K562 (cell line): ENCODE measurements around the gene TXNDC8. TPM values are rescaled to one million over a fixed set of nuclear protein-coding genes. Genes with fewer than 3 reads are reported as not detected.

Experiments used
- BCLAF1 ChIP-seq, 2 experiments: fragments of 450-650 bp in 1 of 2; IDR thresholded peaks; 2 replicates each; pipeline ENCODE4 v1.6.1; 2011 to 2017; ENCODE audit warnings: low read depth in 2 of 2, antibody characterized with exemption in 1 of 2, borderline replicate concordance in 1 of 2, low read length in 1 of 2, mild to moderate bottlenecking in 1 of 2, mixed read lengths in 1 of 2; ENCODE audit not compliant: control insufficient read depth in 1 of 2
- CREB3L1 ChIP-seq: fragments of 450-650 bp; IDR thresholded peaks from 2 replicates; pipeline ENCODE4 v1.6.1; 2014; ENCODE audit warnings: low read depth, mild to moderate bottlenecking, moderate library complexity, borderline replicate concordance
- FOXK1 ChIP-seq: sonication (generic); formaldehyde crosslinking; IDR thresholded peaks from 2 replicates; pipeline ENCODE4 v1.8.0; 2022; ENCODE audit warnings: missing genetic modification reagents, mild to moderate bottlenecking, borderline replicate concordance
- FOXM1 ChIP-seq, 2 experiments: fragments of 450-650 bp in 1 of 2; sonication (generic) in 1 of 2; formaldehyde crosslinking in 1 of 2; IDR thresholded peaks; 2 replicates each; pipeline versions ENCODE4 v1.6.1 to v1.9.0; 2017 to 2022; ENCODE audit warnings: low read depth in 2 of 2, mild to moderate bottlenecking in 2 of 2, missing genetic modification reagents in 1 of 2, moderate library complexity in 1 of 2
- FOXP1 ChIP-seq: sonication (generic); formaldehyde crosslinking; IDR thresholded peaks from 2 replicates; pipeline ENCODE4 v1.8.0; 2022; ENCODE audit warnings: mild to moderate bottlenecking, missing genetic modification reagents
- MEF2A ChIP-seq: IDR thresholded peaks from 2 replicates; pipeline ENCODE4 v1.6.1; 2011; ENCODE audit warnings: low read depth, mild to moderate bottlenecking, low read length, moderate library complexity; ENCODE audit not compliant: control insufficient read depth
- NFE2L1 ChIP-seq: fragments of 450-650 bp; IDR thresholded peaks from 2 replicates; pipeline ENCODE4 v1.6.1; 2016; ENCODE audit warnings: missing genetic modification characterization, low read depth, mild to moderate bottlenecking, missing compliant biosample characterization, moderate library complexity, borderline replicate concordance
- NFIX ChIP-seq: fragments of 250-450 bp; sonication (Bioruptor Pico); IDR thresholded peaks from 2 replicates; pipeline ENCODE4 v1.4.0; 2020; ENCODE audit warnings: low read depth, mild to moderate bottlenecking, moderate library complexity
- PHF21A ChIP-seq: fragments of 450-650 bp; IDR thresholded peaks from 2 replicates; pipeline ENCODE4 v1.6.1; 2017; ENCODE audit warnings: low read depth, borderline replicate concordance
- PKNOX1 ChIP-seq: fragments of 450-650 bp; IDR thresholded peaks from 2 replicates; pipeline ENCODE4 v1.6.1; 2016
- SFPQ ChIP-seq: fragments of 200-400 bp; formaldehyde crosslinking; IDR thresholded peaks from 2 replicates; pipeline ENCODE4 v1.6.1; 2017; ENCODE audit warnings: mild to moderate bottlenecking, low read depth, low read length, moderate library complexity
- SIX5 ChIP-seq, 2 experiments: IDR thresholded peaks; 2 replicates each; pipeline ENCODE4 v1.6.1; 2011; ENCODE audit warnings: low read length in 2 of 2, borderline replicate concordance in 1 of 2, low read depth in 1 of 2, mild to moderate bottlenecking in 1 of 2, moderate library complexity in 1 of 2; ENCODE audit not compliant: insufficient read depth in 1 of 2
- TCF3 ChIP-seq: sonication (generic); formaldehyde crosslinking; IDR thresholded peaks from 2 replicates; pipeline ENCODE4 v1.4.0; 2020; ENCODE audit warnings: mild to moderate bottlenecking, missing genetic modification reagents
- TCF7L2 ChIP-seq: fragments of 150-350 bp; IDR thresholded peaks from 2 replicates; pipeline ENCODE4 v1.6.1; 2016; ENCODE audit warnings: low read depth, mild to moderate bottlenecking, low read length, moderate library complexity
- THRB ChIP-seq: fragments of 450-650 bp; formaldehyde crosslinking; conservative IDR thresholded peaks from 2 replicates; pipeline ENCODE4 v1.4.0; 2022; ENCODE audit warnings: mild to moderate bottlenecking, missing genetic modification characterization
- ZEB2 ChIP-seq: fragments of 450-650 bp; IDR thresholded peaks from 2 replicates; pipeline ENCODE4 v1.6.1; 2016
- ZNF431 ChIP-seq: sonication (generic); formaldehyde crosslinking; IDR thresholded peaks from 2 replicates; pipeline ENCODE4 v1.8.0; 2022; ENCODE audit warnings: mild to moderate bottlenecking, missing genetic modification reagents
- ZNF583 ChIP-seq: fragments of 250-450 bp; sonication (Bioruptor Pico); IDR thresholded peaks from 2 replicates; pipeline ENCODE4 v1.4.0; 2020
- ZNF766 ChIP-seq: fragments of 200-800 bp; sonication (Bioruptor generic); conservative IDR thresholded peaks from 2 replicates; pipeline ENCODE4 v1.6.1; 2016; ENCODE audit warnings: missing genetic modification characterization, missing compliant biosample characterization
- polyA plus RNA-seq, 8 experiments: library from polyadenylated mRNA; depleted of rRNA in 4 of 8; stranded (reverse) in 5 of 8; unstranded in 3 of 8; fragments of >200 nt; fragmentation: Nextera tagmentation in 2 of 8; fragmentation: Illumina TruSeq in 1 of 8; extraction: Ambion mirVana in 2 of 8; extraction: Trizol in 1 of 8; gene quantifications; 2 replicates each; pipeline versions ENCODE4 v1.2.1 to v1.2.3, GENCODE V29; 2011 to 2014; ENCODE audit warnings: inconsistent platforms in 1 of 8, missing spikeins in 1 of 8
- total RNA-seq, 7 experiments: library from RNA; depleted of rRNA in 6 of 7; stranded (reverse); fragments of >200 nt in 6 of 7; fragmentation: Illumina TruSeq in 2 of 7; extraction: Trizol in 2 of 7; gene quantifications; 2 replicates each; pipeline versions ENCODE4 v1.2.1 to v1.2.3, GENCODE V29; 2011 to 2021; ENCODE audit warnings: low replicate concordance in 1 of 7

TXNDC8 gene
- total and polyA plus RNA-seq, 9 of the 15 experiments (the other 6 are each of a cell fraction or from before 2014, with no cell fraction given), result not detected

- no peak for TF ChIP-seq NFE2L1
- TF ChIP-seq ZNF766, result no peak
- no peak for TF ChIP-seq PHF21A
- TF ChIP-seq ZNF583 (CRISPR knock-in tag), result no peak
- no peak for TF ChIP-seq ZNF431 (CRISPR knock-in tag)
- TF ChIP-seq BCLAF1 (IDR thresholded peaks at IDR 0.05; ENCODE audit: borderline replicate concordance in 1 of 2, control insufficient read depth in 1 of 2, low read depth in 2 of 2, low read length in 1 of 2), result no peak
- TF ChIP-seq FOXM1 (IDR thresholded peaks at IDR 0.05; ENCODE audit: low read depth), result no peak
- TF ChIP-seq FOXM1 (CRISPR knock-in tag; IDR thresholded peaks at IDR 0.05; ENCODE audit: low read depth), result no peak
- TF ChIP-seq SIX5 (IDR thresholded peaks at IDR 0.05; ENCODE audit: borderline replicate concordance in 1 of 2, insufficient read depth in 1 of 2, low read depth in 1 of 2, low read length in 2 of 2), result no peak
- TF ChIP-seq TCF7L2, result no peak
- TF ChIP-seq MEF2A, result no peak
- TF ChIP-seq FOXK1 (CRISPR knock-in tag), result no peak
- TF ChIP-seq THRB (CRISPR knock-in tag), result no peak
- TF ChIP-seq CREB3L1, result no peak
- no peak for TF ChIP-seq FOXP1 (CRISPR knock-in tag)
- no peak for TF ChIP-seq ZEB2
- no peak for TF ChIP-seq SFPQ
- TF ChIP-seq TCF3 (CRISPR knock-in tag), result no peak
- TF ChIP-seq PKNOX1, result peak; percentile 88
- TF ChIP-seq NFIX (CRISPR knock-in tag), result no peak
These were observed 13.4 kb upstream of the TXNDC8 start (continued) for GRCh38 chr9:110351009-110351467.
